GM10266 (cell line): ENCODE data around the gene FXYD5.

Experiments used
- DNase-seq: peaks from one replicate; pipeline ENCODE4 v3.0.0; 2012; ENCODE audit errors: extremely low spot score
- CTCF ChIP-seq: IDR thresholded peaks from 2 replicates; pipeline ENCODE4 v1.5.1; 2012; ENCODE audit warnings: mild to moderate bottlenecking, low read depth; ENCODE audit not compliant: control insufficient read depth, insufficient read depth; ENCODE audit errors: missing control alignments

Gene FXYD5

GRCh38 chr19:35108730-35109129 is 45.8 kb upstream of the FXYD5 start:
- no peak for TF ChIP-seq CTCF
- no peak for DNase-seq

- no peak for DNase-seq
- no peak for TF ChIP-seq CTCF
Measured at GRCh38 chr19:35109395-35110112, 45.0 kb upstream of the FXYD5 start.

- TF ChIP-seq CTCF: no peak
- DNase-seq: no peak
Measured at GRCh38 chr19:35110974-35111373, 43.6 kb upstream of the FXYD5 start.

GRCh38 chr19:35112995-35113688 is 41.4 kb upstream of the FXYD5 start:
- DNase-seq: no peak
- no peak for TF ChIP-seq CTCF

GRCh38 chr19:35114353-35115176 is 40.0 kb upstream of the FXYD5 start:
- peak; percentile 93 for TF ChIP-seq CTCF
- peak; percentile 86 for DNase-seq

GRCh38 chr19:35115177-35115951 is 39.2 kb upstream of the FXYD5 start, which contains the start of gene FXYD3:
Gene FXYD3 (plus strand): TSS chr19:35115823. CDS start chr19:35119377, 3,554 bp downstream.
- TF ChIP-seq CTCF: no peak
- DNase-seq: no peak
